WERI-Rb-1 (cell line): ENCODE measurements around the gene STXBP3.

Source experiments
- DNase-seq: peaks from one replicate; pipeline ENCODE4 v3.0.0-alpha.2; 2020
- H3K27ac ChIP-seq: fragments of 250-450 bp; sonication (Bioruptor Pico); 2 replicates; pipeline ENCODE4 v1.5.1; 2020; ENCODE audit warnings: mild to moderate bottlenecking, moderate library complexity
- H3K27me3 ChIP-seq: fragments of 250-450 bp; sonication (Bioruptor Pico); 2 replicates; pipeline ENCODE4 v1.5.1; 2021; ENCODE audit warnings: mild to moderate bottlenecking, low read depth, moderate library complexity; ENCODE audit not compliant: insufficient read depth, severe bottlenecking
- H3K36me3 ChIP-seq: fragments of 250-450 bp; sonication (Bioruptor Pico); 2 replicates; pipeline ENCODE4 v1.5.1; 2020; ENCODE audit warnings: mild to moderate bottlenecking, moderate library complexity
- H3K4me3 ChIP-seq: 2 replicates; pipeline ENCODE4 v1.5.1; 2011; ENCODE audit warnings: low read depth, mild to moderate bottlenecking, control low read depth, low read length
- H3K9me3 ChIP-seq: fragments of 250-450 bp; sonication (Bioruptor Pico); 2 replicates; pipeline ENCODE4 v1.5.1; 2021; ENCODE audit warnings: mild to moderate bottlenecking, moderate library complexity; ENCODE audit not compliant: severe bottlenecking
- CTCF ChIP-seq: IDR thresholded peaks from 2 replicates; pipeline ENCODE4 v1.5.1; 2011; ENCODE audit warnings: low read depth, mild to moderate bottlenecking, control low read depth, inconsistent platforms, low read length

STXBP3 gene

GRCh38 chr1:108742253-108742652 is 4.2 kb upstream of the STXBP3 start:
- DNase-seq = no peak
- Histone ChIP-seq H3K27ac (no peak overlapping the region), H3K4me3 (no peak overlapping the region), H3K27me3 (no peaks in the 10 kb centered on the region), H3K9me3 (no peaks in the 10 kb centered on the region), H3K36me3 (no peaks in the 10 kb centered on the region; the same call in 1 of the 2 replicates)
- TF ChIP-seq CTCF = no peak

- H3K36me3 ChIP-seq = no peaks in the 10 kb centered on the region; the same call in 1 of the 2 replicates
- no peak for DNase-seq
- TF ChIP-seq CTCF = no peak
- H3K27me3 ChIP-seq = no peaks in the 10 kb centered on the region
- no peak overlapping the region for H3K27ac ChIP-seq
- H3K9me3 ChIP-seq = no peaks in the 10 kb centered on the region
- no peak overlapping the region for H3K4me3 ChIP-seq
These were observed 493 bp upstream of the STXBP3 start for GRCh38 chr1:108745980-108746381.

GRCh38 chr1:108747171-108747850 is 837 bp downstream of the STXBP3 start:
- Histone ChIP-seq H3K9me3 (no peaks in the 10 kb centered on the region), H3K27ac (peak overlapping the region; percentile 86)
- no peak for TF ChIP-seq CTCF

GRCh38 chr1:108747898-108748297 is 1.4 kb downstream of the STXBP3 start:
- Histone ChIP-seq H3K27ac (no peak overlapping the region; the same call in 1 of the 2 replicates), H3K36me3 (peaks cover 3% of the 10 kb centered on the region; the same call in 1 of the 2 replicates), H3K9me3 (no peaks in the 10 kb centered on the region), H3K4me3 (peak overlapping the region; percentile 91; the same call in 1 of the 2 replicates), H3K27me3 (no peaks in the 10 kb centered on the region)
- DNase-seq = no peak
- no peak for TF ChIP-seq CTCF

More at GRCh38 chr1:108747171-108747850, 837 bp downstream of the STXBP3 start:
- H3K4me3 ChIP-seq = peak overlapping the region; percentile 91
- no peaks in the 10 kb centered on the region for H3K27me3 ChIP-seq
- H3K36me3 ChIP-seq = peaks cover under 1% of the 10 kb centered on the region; the same call in 1 of the 2 replicates
- peak; percentile 80 for DNase-seq

- TF ChIP-seq CTCF = no peak
These were observed 2.6 kb downstream of the STXBP3 start for GRCh38 chr1:108749081-108749480.

More at GRCh38 chr1:108749081-108749480, 2.6 kb downstream of the STXBP3 start:
- DNase-seq = no peak
- Histone ChIP-seq H3K27me3 (no peaks in the 10 kb centered on the region), H3K36me3 (peaks cover 3% of the 10 kb centered on the region; the same call in 1 of the 2 replicates), H3K4me3 (no peak overlapping the region), H3K27ac (no peak overlapping the region), H3K9me3 (no peaks in the 10 kb centered on the region)
